HG03354 (cell line): ENCODE results near the gene NOC3L.

Experiments used
- ATAC-seq: cut with Tn5 transposase; IDR thresholded peaks from one replicate; pipeline ENCODE4 v1.9.1; 2021; ENCODE audit warnings: mild to moderate bottlenecking; ENCODE audit not compliant: unreplicated experiment, poor library complexity, severe bottlenecking

Gene NOC3L

GRCh38 chr10:94315024-94315451 is 47.7 kb downstream of the NOC3L start:
- ATAC-seq, result no peak

GRCh38 chr10:94310369-94310768 is 52.4 kb downstream of the NOC3L start:
- ATAC-seq, result no peak

- no peak for ATAC-seq
Measured at GRCh38 chr10:94308866-94309265, 53.9 kb downstream of the NOC3L start.

GRCh38 chr10:94307046-94307615 is 55.6 kb downstream of the NOC3L start:
- ATAC-seq, result no peak

- no peak for ATAC-seq
Measured at GRCh38 chr10:94303929-94304328, 58.8 kb downstream of the NOC3L start.

GRCh38 chr10:94300042-94300441 is 62.7 kb downstream of the NOC3L start:
- ATAC-seq, result no peak

DNA sequence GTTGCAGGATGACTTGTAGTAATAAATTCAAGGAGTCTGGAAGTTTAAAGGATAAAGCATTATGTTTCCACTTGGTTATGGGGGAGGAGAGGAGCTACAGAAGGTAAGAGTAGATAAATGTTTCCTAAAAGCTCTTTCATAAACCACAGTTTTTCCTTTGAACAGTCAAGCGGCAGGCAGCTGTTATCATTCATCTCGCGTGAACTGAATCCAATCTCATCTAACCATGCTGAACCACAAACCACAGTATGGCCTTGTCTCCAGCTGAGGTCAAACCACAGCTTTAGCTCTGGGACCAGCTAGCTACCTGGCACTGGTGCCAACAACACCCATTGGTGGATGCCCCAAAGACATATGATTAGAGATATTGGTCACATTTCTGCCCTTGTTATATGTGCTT is 63.3 kb downstream of the NOC3L start:
- no peak for ATAC-seq

DNA sequence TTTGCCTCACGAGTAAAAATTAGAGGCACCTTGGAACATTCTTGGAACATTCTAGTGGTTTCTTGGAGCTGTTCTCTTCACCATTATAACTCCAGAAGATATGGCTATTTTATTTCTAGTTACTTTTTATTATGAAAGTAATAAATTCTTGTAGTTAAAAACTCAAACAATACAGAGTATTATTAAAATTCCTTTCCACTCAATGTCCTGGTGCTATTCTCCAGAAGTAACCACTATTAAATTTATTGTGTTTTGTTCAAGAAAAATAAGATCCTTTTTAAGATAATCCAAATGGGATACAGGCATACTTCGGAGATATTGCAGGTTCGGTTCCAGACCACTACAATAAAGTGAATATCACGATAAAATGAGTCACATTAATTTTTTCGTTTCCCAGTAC is 68.6 kb downstream of the NOC3L start:
- no peak for ATAC-seq

GRCh38 chr10:94293354-94293753 is 69.4 kb downstream of the NOC3L start:
- ATAC-seq, result no peak

- no peak for ATAC-seq
Measured at GRCh38 chr10:94292434-94293090, 70.2 kb downstream of the NOC3L start.

- ATAC-seq, result no peak
Measured at GRCh38 chr10:94288361-94289101, 74.2 kb downstream of the NOC3L start.

DNA sequence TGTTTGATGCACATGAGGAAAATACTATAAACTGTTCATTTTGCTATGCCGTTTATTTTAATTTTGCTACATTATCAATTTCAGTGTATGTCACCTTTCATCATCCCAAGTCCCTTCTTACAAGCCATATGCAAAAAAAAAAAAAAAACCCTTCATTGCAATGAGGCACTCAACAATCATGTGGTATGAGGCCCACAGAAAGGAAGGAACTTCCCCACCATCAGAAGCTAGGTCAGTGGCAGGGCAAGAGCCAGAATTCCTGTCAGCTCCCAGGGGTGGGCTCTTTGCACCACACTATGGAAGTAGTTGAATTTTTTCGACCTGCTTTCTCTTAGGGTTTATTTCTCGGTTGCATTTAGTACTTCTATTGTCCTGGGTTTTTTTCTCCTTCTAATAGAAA is 75.4 kb downstream of the NOC3L start:
- ATAC-seq, result no peak

DNA sequence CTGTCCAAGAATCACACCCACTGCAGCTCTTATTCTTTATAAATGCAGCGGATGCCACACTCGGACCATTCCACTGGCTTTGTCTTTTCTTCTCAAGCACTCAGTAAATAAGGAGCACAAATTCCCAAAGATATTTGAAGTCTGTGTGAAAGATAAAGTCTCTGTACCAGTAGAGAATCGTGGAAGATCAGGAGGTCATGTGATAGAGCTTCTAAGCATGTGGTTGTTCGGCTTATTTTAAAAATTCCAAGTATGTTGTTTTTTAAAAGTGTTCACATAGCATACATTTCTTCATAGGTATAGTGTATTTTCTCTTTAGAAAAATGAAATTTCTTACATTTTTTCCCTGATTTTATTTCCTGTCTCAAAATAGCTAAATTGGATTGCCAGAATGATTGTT is 75.8 kb downstream of the NOC3L start:
- ATAC-seq, result no peak

DNA sequence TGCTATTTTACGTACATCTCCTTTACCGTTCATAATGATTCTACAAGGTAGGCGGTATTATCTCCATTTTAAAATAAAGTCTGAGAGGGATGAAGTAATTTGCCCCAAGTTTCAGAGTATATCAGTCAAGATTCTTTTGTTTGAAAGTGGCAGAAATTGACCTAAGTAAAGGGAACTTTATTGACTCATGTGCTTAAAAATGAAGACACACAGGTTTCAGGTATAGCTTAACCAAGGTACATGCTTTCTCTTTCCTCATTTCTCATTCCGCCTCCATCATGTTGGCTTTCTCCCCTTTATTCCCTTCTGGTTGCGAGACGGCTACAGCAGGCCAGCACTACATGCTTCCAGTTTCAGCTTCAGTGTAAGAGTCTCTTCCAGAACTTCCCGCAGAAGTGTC is 77.5 kb downstream of the NOC3L start:
- no peak for ATAC-seq
